Thymus (tissue), 11 donors: ENCODE measurements around the gene IQCF2. TPM values are rescaled to one million over a fixed set of nuclear protein-coding genes. Genes with fewer than 3 reads are reported as not detected.
A peak's percentile ranks its signal among the peaks of the same experiment; 100 is the strongest.
"Not testable (repeated sequence)": the region's sequence is repeated elsewhere in the genome, so short reads cannot be mapped to it uniquely, and the experiment has no call there.

Experiments
- DNase-seq, 9 donors: peaks; one replicate each; pipeline ENCODE4 v3.0.0-alpha.2; 2013; ENCODE audit warnings: low spot score in 9 of 9, low read depth in 6 of 9, missing footprints in 1 of 9
- H3K27ac ChIP-seq, 2 donors: one replicate each; pipeline ENCODE4 v1.5.1; 2013; ENCODE audit warnings: control low read depth in 1 of 2, low read depth in 1 of 2, low read length in 1 of 2, mild to moderate bottlenecking in 1 of 2, moderate library complexity in 1 of 2
- H3K27me3 ChIP-seq, 2 donors: one replicate each; pipeline ENCODE4 v1.5.1; 2013; ENCODE audit warnings: low read length in 1 of 2; ENCODE audit not compliant: control insufficient read depth in 2 of 2, insufficient read depth in 1 of 2
- H3K36me3 ChIP-seq, 2 donors: one replicate each; pipeline ENCODE4 v1.5.1; 2013; ENCODE audit warnings: low read length in 1 of 2, mild to moderate bottlenecking in 1 of 2, moderate library complexity in 1 of 2; ENCODE audit not compliant: control insufficient read depth in 2 of 2, insufficient read depth in 2 of 2
- H3K4me1 ChIP-seq, 2 donors: one replicate each; pipeline ENCODE4 v1.5.1; 2013; ENCODE audit warnings: low read length in 2 of 2; ENCODE audit not compliant: control insufficient read depth in 2 of 2, insufficient read depth in 2 of 2
- H3K4me3 ChIP-seq, 2 donors: one replicate each; pipeline ENCODE4 v1.5.1; 2013; ENCODE audit warnings: low read length in 2 of 2, control low read depth in 1 of 2, mild to moderate bottlenecking in 1 of 2
- H3K9me3 ChIP-seq, 2 donors: one replicate each; pipeline ENCODE4 v1.5.1; 2013; ENCODE audit warnings: low read length in 1 of 2, mild to moderate bottlenecking in 1 of 2; ENCODE audit not compliant: control insufficient read depth in 2 of 2, insufficient read depth in 1 of 2
- WGBS: extraction: QIAGEN DNeasy Blood & Tissue Kit; methylation state at CpG from one replicate; pipeline ENCODE4 v1.1.7; 2013; 5-methylcytosine and 5-hydroxymethylcytosine counted together
- polyA plus RNA-seq: library from polyadenylated mRNA; stranded (reverse); fragments of 200-250 nt; gene quantifications from one replicate; pipeline ENCODE4 v1.2.3, GENCODE V29; 2013
- total RNA-seq: library from RNA; stranded (reverse); fragments of 120-200 nt; gene quantifications from one replicate; pipeline ENCODE4 v1.2.4, GENCODE V29; 2013
- donor health status: healthy.

Gene IQCF2
- total and polyA plus RNA-seq, 2 donors = not detected

GRCh38 chr3:51891242-51892039, 30.0 kb downstream of the IQCF2 start:
- Histone ChIP-seq H3K27me3 (no peaks in the 10 kb centered on the region), H3K4me1 (peaks cover 3 to 8% of the 10 kb centered on the region in 2 donors), H3K9me3 (no peaks in the 10 kb centered on the region), H3K4me3 (no peak overlapping the region), H3K36me3 (no peaks in the 10 kb centered on the region), H3K27ac (no peak overlapping the region)
- WGBS = 62% methylated on average over 7 of the region's 7 CpGs
- peak in 1 of 9 donors; percentile 21 for DNase-seq

GRCh38 chr3:51894391-51894790, 33.0 kb downstream of the IQCF2 start:
- WGBS = 96% methylated on average over 4 of the region's 4 CpGs
- H3K4me1 ChIP-seq = peaks cover 3 to 8% of the 10 kb centered on the region in 2 donors

DNA sequence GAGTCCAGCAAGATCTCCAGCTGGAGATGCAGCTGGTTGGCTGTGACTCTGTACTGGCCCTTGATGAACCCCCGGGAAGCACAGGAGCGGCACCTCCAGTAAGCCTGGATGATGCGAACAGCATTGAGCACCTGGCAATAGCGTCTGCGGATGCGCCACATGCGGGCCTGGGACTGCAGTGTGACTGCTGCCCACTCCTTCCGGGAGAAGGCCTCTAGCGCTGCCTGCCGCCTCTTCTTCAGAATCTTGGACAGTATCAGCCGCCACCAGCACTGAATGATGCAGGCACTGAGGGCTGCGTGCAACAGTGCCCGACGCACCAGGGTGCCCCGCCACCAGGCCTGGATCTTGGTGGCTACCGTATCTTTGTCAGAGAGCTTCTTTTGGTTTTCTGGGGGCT, 33.5 kb downstream of the IQCF2 start:
- Histone ChIP-seq H3K4me3 (no peak overlapping the region), H3K4me1 (peaks cover 3 to 8% of the 10 kb centered on the region in 2 donors), H3K9me3 (no peaks in the 10 kb centered on the region), H3K27me3 (peaks cover 0 to 6% of the 10 kb centered on the region in 2 donors), H3K27ac (no peak overlapping the region), H3K36me3 (no peaks in the 10 kb centered on the region)
- 98% methylated on average over 16 of the region's 16 CpGs for WGBS
- no peak for DNase-seq

More at GRCh38 chr3:51894391-51894790, 33.0 kb downstream of the IQCF2 start:
- Histone ChIP-seq H3K9me3 (no peaks in the 10 kb centered on the region), H3K36me3 (no peaks in the 10 kb centered on the region), H3K4me3 (no peak overlapping the region), H3K27me3 (peaks cover 0 to 6% of the 10 kb centered on the region in 2 donors), H3K27ac (no peak overlapping the region)
- DNase-seq = no peak

DNA sequence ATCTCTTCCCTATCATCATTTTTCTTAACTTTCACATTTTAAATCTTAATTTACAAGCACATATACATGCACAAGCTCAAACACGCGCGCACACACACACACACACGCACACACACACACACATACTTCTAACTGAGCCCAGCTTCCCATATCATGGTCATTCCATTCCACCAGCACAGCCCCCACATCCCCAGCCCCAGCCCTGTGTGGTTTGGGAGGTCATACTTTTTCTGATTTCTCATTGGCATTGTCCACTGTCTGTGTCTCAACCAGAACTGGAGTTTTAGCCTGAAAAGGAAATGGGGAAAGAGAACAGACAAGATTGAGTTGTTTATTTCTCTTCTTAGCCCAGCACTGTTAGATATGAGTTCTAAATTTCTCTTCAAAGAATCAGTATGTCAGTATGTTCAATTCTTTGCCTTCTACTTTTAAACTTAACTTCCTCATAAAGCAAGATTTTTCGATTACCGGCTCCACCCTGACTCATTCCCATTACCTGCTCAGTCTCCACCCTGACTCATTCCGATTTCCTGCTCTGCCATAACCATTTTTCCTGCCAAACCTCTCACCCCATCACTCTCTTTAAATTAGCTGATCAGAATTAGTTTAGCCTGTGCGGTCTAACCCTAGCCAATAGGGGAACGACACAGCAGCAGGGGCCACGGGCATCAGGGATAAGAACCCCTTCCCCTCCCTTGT, 35.3 kb downstream of the IQCF2 start:
- peaks cover 0 to 10% of the 10 kb centered on the region in 2 donors for H3K27me3 ChIP-seq
- DNase-seq = no peak
- WGBS = 95% methylated on average over 10 of the region's 10 CpGs
- H3K9me3 ChIP-seq = no peaks in the 10 kb centered on the region
- H3K4me3 ChIP-seq = no peak overlapping the region
- H3K36me3 ChIP-seq = no peaks in the 10 kb centered on the region
- peaks cover 0 to 4% of the 10 kb centered on the region in 2 donors for H3K4me1 ChIP-seq
- H3K27ac ChIP-seq = no peak overlapping the region

DNA sequence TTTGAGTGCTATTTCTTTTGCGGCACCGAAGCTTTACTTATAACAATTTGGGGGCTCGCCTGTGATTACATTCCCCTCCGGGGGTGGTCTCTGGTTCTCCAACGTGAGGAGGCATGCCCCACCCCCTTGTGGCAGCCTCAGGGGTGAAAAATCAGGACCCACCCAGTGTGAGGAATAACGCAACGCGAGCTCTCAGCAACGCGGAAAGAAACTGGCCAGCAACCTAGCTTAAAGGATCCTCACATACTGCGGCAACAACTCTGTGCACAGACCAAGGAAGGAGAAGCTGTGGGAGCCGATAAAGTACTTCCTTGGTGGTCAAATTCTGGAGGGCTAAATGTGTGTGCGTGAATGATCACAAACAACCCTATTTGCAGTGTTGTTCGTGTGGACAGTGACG, 36.0 kb downstream of the IQCF2 start:
- Histone ChIP-seq H3K9me3 (no peaks in the 10 kb centered on the region), H3K4me1 (no peaks in the 10 kb centered on the region), H3K4me3 (no peak overlapping the region), H3K27me3 (peaks cover 0 to 10% of the 10 kb centered on the region in 2 donors), H3K36me3 (no peaks in the 10 kb centered on the region), H3K27ac (no peak overlapping the region)
- DNase-seq = no peak
- WGBS = 90% methylated on average over 15 of the region's 15 CpGs

DNA sequence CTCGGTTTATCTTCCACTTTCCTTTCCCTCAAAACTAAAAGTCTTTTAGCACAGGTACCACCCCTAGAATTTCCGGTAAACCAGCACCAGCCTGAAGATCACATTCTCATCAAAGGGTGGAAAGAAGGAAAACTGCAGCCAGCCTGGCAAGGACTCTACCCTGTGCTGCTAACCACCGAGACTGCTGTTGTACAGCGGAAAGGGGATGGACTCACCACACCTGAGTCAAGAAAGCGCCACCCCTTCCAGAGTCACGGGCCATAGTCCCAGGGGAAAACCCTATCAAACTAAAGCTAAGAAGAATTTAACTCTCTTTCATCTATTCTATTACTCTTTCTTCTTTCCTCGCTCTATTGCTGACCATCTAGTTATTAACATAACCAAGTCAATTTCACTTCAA, 38.6 kb downstream of the IQCF2 start:
- not testable (repeated sequence) for H3K27ac ChIP-seq, H3K36me3 ChIP-seq, H3K27me3 ChIP-seq, DNase-seq, H3K9me3 ChIP-seq, H3K4me3 ChIP-seq, H3K4me1 ChIP-seq
- 88% methylated on average over 7 of the region's 7 CpGs for WGBS

DNA sequence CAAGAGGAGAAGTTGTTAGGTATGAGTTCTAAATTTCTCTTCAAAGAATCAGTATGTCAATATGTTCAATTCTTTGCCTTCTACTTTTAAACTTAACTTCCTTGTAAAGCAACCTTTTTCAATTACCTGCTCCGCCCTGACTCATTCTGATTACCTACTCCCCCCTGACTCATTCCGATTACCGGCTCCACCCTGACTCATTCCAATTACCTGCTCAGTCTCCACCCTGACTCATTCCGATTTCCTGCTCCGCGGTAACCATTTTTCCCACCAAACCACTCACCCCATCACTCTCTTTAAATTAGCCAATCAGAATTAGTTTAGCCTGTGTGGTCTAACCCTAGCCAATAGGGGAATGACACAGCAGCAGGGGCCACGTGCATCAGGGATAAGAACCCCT, 40.9 kb downstream of the IQCF2 start:
- H3K27me3 ChIP-seq, H3K27ac ChIP-seq, H3K36me3 ChIP-seq, H3K4me3 ChIP-seq, H3K4me1 ChIP-seq, DNase-seq, H3K9me3 ChIP-seq: not testable (repeated sequence)
- WGBS = 81% methylated on average over 6 of the region's 7 CpGs

GRCh38 chr3:51904034-51904823, 42.8 kb downstream of the IQCF2 start:
- Histone ChIP-seq H3K4me3 (no peak overlapping the region), H3K9me3 (peaks cover 0 to 1% of the 10 kb centered on the region in 2 donors), H3K36me3 (no peaks in the 10 kb centered on the region), H3K27me3 (peaks cover 0 to 3% of the 10 kb centered on the region in 2 donors), H3K4me1 (no peaks in the 10 kb centered on the region), H3K27ac (no peak overlapping the region)
- DNase-seq = no peak
- WGBS = 92% methylated on average over 2 of the region's 2 CpGs

DNA sequence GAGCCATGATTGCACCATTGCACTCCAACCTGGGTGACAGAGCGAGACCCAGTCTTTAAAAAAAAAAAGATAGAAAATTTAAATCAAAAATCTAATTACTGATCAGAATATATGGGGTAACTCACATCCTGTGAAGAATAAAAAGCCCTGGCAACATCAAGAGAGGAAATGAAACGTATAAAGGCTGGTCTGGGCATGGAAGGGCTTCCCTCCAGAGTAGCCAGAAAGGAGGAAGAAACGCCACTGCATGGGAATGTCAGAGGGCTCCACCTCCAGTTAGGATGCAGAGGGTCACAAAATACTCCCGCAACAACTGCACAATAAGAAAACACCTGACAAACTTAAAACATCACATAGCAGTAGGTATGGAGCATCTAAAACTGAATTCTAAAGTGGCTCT, 46.6 kb downstream of the IQCF2 start:
- Histone ChIP-seq H3K27ac (no peak overlapping the region), H3K4me1 (no peaks in the 10 kb centered on the region), H3K27me3 (no peaks in the 10 kb centered on the region), H3K36me3 (no peaks in the 10 kb centered on the region), H3K4me3 (no peak overlapping the region), H3K9me3 (peaks cover 0 to 1% of the 10 kb centered on the region in 2 donors)
- no peak for DNase-seq
- WGBS = 88% methylated on average over 4 of the region's 4 CpGs
